Lower leg skin (tissue), 4 donors: Measurements from ENCODE around the gene TRIM31. TPM values are rescaled to one million over a fixed set of nuclear protein-coding genes. Genes with fewer than 3 reads are reported as not detected.

Experiments
- DNase-seq, 2 donors: peaks; one replicate each; pipeline ENCODE4 v3.0.0-alpha.2; 2019; ENCODE audit warnings: low spot score in 2 of 2
- H3K4me3 ChIP-seq: fragments of 200-600 bp; sonication (generic); 2 replicates; pipeline ENCODE4 v1.5.1; 2017; ENCODE audit warnings: mild to moderate bottlenecking, low read depth; ENCODE audit not compliant: poor library complexity, severe bottlenecking
- CTCF ChIP-seq, 3 donors: fragments of 450-650 bp; IDR thresholded peaks; one replicate each; pipeline ENCODE4 v1.5.1; 2016; ENCODE audit warnings: antibody characterized with exemption in 3 of 3, mild to moderate bottlenecking in 3 of 3, moderate library complexity in 2 of 3
- POLR2A ChIP-seq, 2 donors: fragments of 450-650 bp; IDR thresholded peaks; one replicate each; pipeline ENCODE4 v1.6.1; 2016 to 2017; ENCODE audit warnings: antibody characterized with exemption in 2 of 2, mild to moderate bottlenecking in 1 of 2, moderate library complexity in 1 of 2
- WGBS, 2 donors: methylation state at CpG; one replicate each; pipeline ENCODE4 v1.1.5; 2018; 5-methylcytosine and 5-hydroxymethylcytosine counted together
- intact Hi-C: fragments of 100-400 bp; cut with DNase I; formaldehyde crosslinking; loops from one replicate; pipeline ENCODE4 v1.15.0; 2023; ENCODE audit warnings: low total_unique reads
- total RNA-seq, 4 donors: library from RNA; depleted of rRNA; stranded (reverse); fragments of >200 nt; gene quantifications; one replicate each; pipeline ENCODE4 v1.1.0, GENCODE V29; 2016

The TRIM31 gene
- total RNA-seq, 4 donors from 2014 or later = 0.29 TPM; not detected in 3

- DNase-seq = no peak
- H3K4me3 ChIP-seq = no peak overlapping the region
- TF ChIP-seq POLR2A (IDR thresholded peaks at IDR 0.05) (no peak), CTCF (IDR thresholded peaks at IDR 0.05) (no peak)
- intact Hi-C loops = no loop called here
- WGBS, 2 donors = 34 to 42% methylated on average over 12 of the region's 12 CpGs
These were observed 42.0 kb upstream of the TRIM31 start for GRCh38 chr6:30154709-30155519.

GRCh38 chr6:30154061-30154460 is 41.2 kb upstream of the TRIM31 start:
- intact Hi-C loops = no loop called here
- 84 to 91% methylated on average over 14 to 17 of the region's 17 CpGs for WGBS, 2 donors
- no peak for DNase-seq
- no peak for TF ChIP-seq CTCF (IDR thresholded peaks at IDR 0.05)
- H3K4me3 ChIP-seq = no peak overlapping the region

GRCh38 chr6:30152910-30153610 is 40.2 kb upstream of the TRIM31 start:
- no peak overlapping the region for H3K4me3 ChIP-seq
- intact Hi-C loops = no loop called here
- no peak for DNase-seq
- 83 to 95% methylated on average over 3 of the region's 3 CpGs for WGBS, 2 donors
- TF ChIP-seq POLR2A (IDR thresholded peaks at IDR 0.05) = no peak
- TF ChIP-seq CTCF (IDR thresholded peaks at IDR 0.05) = no peak

GRCh38 chr6:30152016-30152673 is 39.3 kb upstream of the TRIM31 start:
- WGBS, 2 donors = 67 to 68% methylated on average over 4 of the region's 4 CpGs
- TF ChIP-seq CTCF (IDR thresholded peaks at IDR 0.05) = no peak
- TF ChIP-seq POLR2A (IDR thresholded peaks at IDR 0.05) = no peak
- DNase-seq = no peak
- intact Hi-C loops = no loop called here
- no peak overlapping the region for H3K4me3 ChIP-seq

- 62 to 72% methylated on average over 3 of the region's 3 CpGs for WGBS, 2 donors
These were observed 38.7 kb upstream of the TRIM31 start for GRCh38 chr6:30151580-30151979.

More at GRCh38 chr6:30151580-30151979, 38.7 kb upstream of the TRIM31 start:
- no peak for DNase-seq
- no peak overlapping the region for H3K4me3 ChIP-seq
- no peak for TF ChIP-seq CTCF (IDR thresholded peaks at IDR 0.05)
- no peak for TF ChIP-seq POLR2A (IDR thresholded peaks at IDR 0.05)
- intact Hi-C loops = no loop called here
